GM19324 (cell line): Measurements from ENCODE around the gene HIVEP3.

Source experiments
- ATAC-seq: cut with Tn5 transposase; IDR thresholded peaks from one replicate; pipeline ENCODE4 v1.9.1; 2021; ENCODE audit warnings: mild to moderate bottlenecking, moderate library complexity; ENCODE audit not compliant: unreplicated experiment, low FRiP score

Gene HIVEP3

DNA sequence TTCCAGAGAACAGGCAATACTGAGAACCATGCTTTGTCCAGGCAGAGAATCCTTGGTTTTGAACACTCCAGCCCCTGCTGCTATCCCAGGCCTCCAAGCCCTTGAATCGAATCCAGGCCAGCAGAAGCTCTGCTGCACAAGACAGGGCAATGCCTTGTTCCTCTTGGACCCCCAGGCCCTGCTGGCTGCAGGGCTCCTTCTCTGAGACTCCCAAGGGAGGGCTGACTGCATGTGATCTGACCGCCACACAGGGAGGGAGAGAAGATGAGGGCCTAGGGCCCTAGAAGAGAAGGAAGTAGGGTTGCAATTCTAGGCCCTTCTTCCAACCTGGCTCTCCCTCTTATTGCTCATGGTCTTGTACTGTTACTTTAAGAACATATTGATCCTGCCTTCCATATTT lies 273.7 kb downstream of the HIVEP3 start:
- no peak for ATAC-seq

DNA sequence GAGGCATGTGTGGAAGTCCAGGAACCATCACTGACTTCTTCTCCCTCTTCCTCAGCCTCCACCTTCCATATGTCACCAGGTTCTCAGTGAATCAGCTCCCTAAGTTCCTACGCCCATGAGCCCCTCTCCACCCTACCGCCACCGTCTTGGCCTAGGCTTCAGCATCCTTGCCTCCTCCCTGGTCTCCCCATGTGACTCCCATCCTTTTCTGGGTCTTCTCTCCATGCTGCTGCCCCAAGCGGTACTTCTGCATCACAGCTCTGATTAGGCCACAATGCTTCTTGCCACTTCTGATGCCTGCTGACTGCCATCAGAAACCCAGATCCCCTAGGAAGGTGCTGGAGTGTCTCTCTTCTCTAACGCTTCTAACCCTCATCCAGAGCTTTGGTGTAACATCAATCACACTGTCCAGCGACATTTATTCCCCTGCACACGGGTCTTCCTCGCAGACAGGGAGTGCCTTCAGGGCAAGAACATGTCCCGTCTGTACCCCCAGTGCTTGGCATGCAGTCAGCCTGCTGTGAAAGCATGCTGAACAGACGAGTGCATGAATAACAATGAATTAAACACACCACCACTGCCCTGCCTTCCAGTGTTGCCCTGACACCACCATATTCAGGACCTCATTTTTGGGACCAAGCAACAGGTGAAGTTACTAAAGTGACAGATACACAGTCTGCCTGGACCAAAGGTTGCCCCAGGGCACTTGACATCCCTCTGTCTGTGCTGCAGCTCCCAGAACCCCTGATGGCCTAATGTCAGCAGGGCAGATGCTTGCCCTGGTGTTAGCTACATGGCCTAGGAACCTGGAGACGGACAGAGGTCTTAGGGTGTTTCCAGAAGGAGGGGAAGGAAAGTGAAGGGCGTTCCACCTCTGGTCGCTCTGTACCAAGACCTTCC lies 275.6 kb downstream of the HIVEP3 start:
- ATAC-seq: no peak

DNA sequence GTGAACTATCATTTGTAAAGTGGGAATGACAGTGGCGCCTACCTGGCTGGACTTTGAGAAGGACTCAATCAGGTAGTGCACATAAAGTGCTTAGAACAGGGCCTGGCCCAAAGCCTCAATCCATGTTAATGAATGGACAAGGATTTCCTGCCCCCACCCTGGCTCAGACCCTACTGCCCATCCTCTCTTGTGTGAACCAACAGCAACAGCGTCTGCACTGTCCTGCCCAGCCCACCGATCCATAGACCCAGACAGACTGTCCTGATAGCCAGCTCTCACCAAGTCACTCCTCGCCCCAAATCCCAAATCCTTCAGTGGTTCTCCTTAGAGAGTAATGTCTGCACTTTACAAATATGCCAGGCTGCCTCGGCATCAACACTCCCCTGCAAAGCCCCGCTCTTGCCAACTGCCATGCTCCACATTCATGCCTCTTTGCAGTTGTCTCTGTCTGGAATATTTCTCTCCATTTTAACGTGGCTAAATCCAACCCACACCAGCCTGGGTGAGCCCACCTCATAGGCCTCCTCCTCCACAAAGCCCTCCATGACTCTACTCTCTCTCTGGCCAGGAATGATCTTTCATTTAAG lies 276.7 kb downstream of the HIVEP3 start:
- no peak for ATAC-seq

DNA sequence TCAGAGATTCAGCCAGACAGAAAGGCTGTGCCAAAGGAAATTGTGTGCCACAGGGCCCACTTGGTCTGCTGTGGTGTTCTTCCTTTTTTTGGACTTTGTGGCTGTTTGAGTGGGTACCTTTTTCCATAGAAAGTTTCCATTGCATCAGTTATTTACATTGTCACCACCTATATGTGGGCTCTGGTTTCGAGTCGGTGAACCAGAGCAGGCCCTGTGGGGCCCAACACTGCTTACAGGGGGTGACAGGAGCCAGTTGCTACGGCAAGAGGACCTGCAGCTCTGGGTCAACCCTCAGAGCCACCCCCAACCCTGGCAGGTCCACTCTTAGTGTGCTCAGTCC lies 277.3 kb downstream of the HIVEP3 start:
- no peak for ATAC-seq

DNA sequence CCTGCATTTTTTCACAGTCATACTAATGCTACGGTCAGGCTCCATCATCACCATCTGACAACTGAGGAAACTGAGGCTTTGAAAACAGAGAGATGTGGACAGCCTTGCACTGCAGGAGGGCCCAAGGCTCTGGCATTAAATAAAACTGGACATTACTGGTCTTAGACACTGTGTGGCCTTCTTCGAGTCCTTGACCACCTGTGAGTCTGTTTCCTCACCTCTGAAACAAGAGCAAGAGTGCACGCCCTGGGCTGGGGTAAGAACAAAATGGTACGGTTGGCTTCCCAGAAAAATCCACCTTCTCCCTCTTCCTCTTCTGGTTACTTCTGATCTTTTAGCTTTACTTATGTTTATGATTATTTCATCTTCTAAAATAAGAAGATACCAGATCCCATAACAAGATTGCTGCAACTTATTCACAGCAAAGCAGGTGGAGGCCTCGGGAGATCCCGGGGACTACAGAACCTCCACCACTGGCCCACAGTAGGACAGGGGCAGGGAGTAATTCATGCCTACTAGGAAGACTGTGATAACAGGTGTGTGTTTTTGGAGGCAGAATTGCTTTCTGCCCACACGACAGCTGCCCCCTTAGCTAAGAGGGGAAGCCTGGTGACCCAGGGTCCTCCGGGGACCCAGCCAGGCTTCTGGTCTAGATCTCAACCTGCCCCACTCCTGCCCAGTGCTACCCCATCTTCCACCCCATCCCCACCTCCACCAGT lies 277.8 kb downstream of the HIVEP3 start:
- no peak for ATAC-seq

DNA sequence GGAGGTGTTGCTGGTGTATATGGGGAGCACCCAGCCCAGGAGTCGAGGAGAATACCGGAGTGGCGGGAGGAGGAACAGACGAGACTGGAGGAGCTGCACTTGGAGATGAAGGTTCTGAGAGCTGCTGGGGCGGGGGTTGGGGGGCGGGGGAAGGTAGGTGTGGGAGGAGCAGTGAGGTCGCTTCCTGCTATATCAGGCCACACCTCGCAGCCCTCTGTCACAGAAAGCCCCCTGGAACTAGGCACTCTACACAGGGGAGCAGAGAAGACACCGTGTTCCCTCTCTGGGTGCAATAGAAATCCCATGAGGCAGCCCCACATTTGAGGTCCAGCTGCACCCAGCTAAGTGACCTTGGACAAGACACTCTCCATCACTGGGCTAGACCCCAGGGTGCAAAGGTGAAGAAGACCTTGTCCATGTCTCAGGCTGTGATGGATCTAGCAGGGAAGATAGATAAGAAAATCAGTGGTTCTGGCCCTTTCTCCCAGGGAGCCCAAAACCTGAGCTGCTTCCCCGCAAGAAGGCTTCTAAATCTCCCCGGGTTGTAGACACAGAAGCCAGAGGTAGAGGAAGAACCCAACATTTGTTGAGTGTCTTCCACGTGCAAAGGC lies 278.5 kb downstream of the HIVEP3 start:
- ATAC-seq: no peak

DNA sequence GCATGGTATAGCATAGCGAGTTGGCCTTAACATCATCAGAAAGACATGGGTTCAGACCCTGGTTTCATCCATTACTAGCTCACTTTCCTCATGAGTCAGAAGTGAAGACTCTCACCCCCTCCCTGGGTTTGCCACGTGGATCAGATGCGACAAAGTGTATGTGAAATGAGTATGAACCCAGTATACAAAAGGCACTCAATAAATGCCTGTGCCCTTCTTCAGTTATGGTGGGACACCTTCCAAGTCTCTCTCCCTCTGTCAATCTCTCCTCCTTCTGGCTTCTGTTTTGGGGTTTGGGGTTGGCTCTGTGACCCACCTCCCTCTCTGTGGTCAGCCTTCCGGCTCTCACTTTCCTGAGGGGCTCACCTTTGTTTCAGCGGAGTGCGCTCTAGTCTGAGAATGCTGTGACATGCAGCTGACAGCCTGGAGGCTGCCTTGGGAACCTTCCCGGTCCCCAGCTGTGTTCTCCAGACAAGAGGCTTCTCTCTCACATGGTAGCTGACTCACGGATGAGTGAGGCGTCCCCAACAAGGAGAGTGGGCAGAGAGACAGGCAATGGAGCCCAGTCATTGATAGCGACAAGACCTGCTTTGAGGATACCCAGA lies 279.3 kb downstream of the HIVEP3 start:
- no peak for ATAC-seq

DNA sequence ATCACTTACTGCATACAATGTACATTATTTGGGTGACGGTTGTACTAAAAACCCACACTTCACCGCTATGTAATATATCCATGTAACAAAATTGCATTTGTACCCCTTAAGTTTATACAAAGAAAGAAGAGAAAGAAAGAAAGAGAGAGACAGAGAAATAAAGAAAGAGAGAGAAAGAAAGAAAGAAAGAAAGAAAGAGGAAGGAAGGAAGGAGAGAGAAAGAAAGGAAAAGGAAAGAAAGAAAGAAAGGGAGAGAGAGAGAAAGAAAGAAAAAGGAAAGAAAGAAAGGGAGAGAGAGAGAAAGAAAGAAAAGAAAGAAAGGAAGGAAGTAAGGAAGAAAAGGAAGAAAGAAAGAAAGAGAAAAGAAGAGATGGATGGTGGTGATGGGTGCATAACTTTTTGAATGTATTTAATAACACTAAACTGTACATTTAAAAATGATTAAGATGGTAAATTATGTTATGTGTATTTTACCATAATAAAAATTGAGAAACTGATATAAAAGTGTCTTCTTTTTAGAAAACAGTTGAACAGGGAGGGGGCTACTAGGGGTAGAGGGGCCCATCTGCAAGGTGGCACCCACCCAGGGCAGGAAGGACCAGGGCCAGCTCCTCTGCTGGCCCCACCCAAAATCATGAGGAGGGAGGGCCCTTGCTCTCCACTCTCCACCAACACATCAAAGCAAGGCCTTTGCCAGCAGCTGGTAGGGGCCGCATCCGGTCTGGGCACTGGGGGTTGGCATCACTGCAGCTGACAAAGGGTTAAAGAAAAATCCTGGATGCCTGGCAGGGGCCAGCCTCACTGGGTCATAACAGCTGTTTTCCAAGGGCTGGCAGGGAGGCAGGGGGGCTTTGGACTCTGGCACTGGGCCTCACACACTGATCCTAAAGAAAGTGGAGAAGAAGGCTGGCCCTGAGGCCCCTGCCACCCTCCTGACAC lies 280.4 kb downstream of the HIVEP3 start:
- no peak for ATAC-seq

DNA sequence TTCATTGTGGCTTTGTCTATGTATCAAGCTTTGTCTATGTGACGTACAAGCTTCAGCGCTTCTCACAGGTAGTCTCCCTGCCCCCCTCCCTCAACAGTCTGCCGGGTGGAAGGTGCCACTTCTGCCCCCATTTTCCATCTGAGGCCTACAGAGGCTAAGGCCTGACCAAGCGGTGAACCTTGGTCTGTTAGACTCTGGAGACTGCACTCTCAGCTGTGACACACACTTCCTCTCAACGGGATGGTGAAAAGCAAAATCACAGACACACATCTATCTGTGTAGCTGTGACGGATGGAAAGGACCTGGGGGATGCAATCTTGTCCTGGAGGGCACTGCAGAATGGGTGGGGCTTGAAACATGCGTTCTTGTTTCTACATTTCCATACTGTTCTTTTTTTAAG lies 281.4 kb downstream of the HIVEP3 start:
- ATAC-seq: no peak

DNA sequence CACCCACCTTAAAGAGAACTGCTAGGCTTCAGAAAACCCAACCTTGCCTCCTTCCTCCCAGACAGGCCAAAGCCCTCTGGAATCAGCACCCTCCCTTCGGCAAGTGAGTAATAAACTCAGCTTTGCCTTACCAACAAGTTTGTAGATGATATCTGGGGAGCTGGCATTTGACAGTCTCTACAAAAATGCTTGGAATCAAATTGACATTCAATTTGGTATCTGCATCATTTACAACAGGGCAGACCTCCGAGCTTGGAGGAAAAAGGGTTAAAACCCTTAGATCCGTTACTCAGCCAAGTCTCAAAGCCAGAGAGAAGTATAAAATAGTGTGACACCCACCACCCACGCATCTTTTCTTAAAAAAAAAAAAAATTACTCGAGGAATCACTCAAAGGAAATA lies 285.0 kb downstream of the HIVEP3 start:
- ATAC-seq: no peak

DNA sequence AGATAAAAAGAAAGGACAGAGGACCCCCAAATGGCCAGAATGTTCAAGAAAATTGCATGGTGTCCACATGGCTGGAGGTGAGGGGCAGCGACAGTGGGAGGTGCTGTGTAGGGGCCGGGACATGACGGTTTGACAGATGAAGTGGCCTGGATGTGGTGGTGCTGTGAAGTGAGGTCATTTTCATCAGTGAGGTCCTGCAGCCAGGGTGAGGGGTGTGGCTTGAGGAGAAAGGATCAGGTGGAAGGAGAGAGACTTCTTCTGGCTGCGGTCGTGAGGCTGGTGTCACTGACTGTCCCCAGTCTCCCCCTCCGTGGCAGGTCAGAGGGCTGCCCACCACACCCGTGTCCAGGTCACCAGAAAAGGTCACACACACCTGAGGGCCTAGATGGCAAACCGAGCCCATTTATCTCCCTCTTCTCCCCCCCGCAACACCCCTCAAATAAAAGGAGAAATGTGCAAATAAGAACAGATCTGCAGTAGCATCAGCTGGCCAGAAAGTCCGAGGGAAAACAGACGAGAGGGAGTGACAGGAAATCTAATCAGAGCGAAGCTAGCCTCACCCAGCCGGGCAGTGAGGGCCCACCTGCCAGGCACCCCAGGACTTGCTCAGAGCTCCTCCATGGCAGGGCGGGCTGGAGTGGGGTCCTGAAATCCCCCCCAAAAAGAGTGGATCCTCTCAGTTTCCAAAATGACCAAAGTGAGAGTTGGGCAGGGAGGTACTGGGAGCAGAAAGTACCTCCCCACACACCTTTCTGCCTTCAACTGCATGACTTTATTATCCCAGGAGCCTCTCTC lies 285.7 kb downstream of the HIVEP3 start:
- ATAC-seq: no peak

DNA sequence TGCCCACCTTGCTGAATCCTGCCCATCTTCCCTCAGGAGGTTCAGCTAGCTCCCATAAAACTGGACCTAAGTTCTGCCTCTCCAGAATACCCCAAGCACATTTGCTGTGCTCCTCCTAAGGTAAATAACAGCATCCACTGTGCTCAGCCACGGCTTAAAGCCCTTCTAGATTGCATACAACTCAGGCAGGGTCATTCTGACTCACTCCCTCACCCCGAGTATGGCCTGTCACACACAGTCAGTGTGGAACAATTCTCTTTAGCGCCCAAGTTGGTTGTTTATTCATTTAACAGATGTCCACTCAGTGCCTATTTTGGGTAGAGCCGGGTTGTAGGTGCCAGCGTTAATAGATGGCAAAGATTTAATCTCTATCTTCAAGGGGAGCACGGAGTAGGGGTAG lies 286.8 kb downstream of the HIVEP3 start:
- ATAC-seq: no peak

DNA sequence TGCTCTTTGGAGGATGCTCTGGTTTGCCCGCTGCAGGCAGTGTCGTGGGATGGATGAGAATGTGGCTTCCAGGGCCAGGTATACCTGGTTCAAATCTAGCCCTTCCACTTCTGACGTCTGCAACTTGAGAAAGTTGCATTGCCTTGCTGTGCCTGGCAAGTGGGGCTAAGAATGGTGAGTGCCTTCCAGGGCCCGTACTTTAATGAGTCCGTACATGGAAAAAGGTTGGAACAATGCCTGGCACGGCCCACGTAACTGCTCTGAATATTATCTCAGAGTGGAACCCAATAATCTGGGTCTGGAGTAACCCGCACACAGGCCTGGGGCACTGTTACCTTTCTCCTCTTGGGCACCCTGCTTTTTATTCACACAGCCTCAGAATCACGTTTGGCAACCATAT lies 287.6 kb downstream of the HIVEP3 start:
- ATAC-seq: no peak

DNA sequence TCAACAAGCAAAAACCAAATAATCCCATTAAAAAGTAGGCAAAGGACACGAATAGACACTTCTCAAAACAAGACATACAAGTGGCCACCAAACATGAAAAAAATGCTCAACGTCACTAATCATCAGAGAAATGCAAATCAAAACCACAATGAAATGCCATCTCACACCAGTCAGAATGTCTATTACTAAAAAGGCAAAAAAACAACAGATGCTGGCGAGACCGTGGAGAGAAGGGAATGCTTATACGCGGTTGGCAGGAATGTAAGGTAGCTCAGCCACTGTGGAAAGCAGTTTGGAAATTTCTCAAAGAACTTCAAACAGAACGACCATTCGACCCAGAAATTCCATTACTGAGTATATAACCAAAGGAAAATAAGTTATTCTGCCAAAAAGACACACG lies 289.2 kb downstream of the HIVEP3 start:
- no peak for ATAC-seq

DNA sequence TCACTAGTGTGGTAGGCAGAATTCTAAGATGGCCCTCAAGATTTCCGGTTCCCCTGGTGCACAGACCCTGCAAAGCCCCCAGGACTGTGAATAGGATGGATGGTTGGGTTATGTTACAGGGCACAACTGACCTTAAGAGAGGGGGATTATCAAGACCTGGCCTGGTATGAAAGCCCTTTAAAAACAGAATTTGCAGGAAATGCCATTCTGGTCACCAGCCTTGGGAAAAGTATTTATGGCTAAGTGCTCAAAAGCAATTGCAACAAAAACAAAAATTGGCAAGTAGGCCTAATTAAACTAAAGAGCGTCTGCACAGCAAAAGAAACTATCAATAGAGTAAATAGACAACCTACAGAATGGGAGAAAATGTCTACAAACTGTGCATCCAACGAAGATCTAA lies 289.6 kb downstream of the HIVEP3 start:
- no peak for ATAC-seq

DNA sequence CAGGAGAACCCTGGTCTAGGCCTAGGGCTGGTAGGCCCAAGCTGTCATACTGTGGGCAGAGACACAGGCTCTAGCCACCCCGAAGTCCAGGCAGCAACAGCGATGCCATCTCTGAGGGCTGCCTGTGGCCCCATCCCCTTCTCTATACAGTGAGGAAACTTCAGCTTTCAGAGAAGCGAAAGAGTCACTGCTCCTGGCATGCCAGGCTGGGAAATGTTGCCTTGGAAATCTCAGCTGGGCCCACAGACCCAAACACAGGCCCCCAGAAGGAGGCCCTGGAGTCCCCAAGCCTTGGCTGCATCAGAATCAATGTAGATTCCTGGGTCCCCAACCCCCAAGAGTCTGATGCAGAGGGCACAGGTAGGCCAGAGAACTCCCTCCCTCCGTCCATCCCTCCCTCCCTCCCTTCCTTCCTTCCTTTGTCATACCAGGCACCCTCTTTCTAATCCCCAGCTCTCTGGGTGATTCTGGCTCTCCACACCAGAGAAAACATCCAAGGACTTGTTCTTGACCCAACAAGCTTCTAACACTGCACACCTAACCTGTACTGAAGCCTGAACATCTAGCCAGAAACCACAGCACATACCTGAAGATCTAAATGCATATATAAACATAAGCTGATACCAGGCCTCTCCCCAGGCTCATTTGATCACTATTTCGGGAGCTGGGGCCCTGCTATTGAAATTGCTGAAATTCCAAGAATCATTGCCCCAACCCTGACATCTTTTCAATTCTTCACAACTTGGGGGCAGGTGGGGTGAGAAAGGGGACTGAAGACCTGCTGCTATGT lies 291.0 kb downstream of the HIVEP3 start:
- no peak for ATAC-seq

DNA sequence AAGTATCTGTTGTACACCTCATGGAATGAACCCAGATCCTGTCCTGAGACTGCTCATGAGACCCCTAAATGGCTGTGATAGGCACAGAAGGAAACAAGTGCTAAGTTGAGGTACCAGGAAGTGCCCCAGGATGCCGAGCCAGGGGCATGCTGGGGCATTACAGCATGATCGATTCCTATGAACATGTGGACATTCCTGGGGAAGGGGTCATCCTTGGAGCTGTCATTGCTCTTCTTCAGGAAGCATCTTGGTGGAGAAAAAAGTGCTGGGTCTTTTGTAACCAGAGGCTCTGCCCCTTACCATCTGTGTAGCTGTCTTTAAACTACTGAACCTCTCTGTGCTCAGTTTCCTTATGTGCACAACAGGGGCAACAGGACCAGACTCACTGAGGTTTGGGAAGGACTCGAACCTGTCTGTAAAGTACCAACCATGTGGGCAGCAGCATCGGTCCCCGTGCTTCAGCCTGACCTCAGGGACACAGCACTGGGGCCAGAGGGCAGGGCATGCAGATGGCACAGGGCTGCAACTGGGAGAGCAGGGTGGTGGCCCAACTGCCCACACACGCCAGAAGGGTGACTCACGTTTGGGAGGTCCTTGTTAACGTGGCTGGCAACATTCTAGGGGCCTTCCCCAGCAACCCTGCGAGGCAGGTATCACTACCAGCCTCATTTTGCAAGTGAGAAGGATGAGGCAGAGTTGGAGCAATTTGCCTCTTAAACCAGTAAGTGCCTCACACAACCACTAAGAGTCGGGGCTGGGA lies 291.9 kb downstream of the HIVEP3 start:
- no peak for ATAC-seq

DNA sequence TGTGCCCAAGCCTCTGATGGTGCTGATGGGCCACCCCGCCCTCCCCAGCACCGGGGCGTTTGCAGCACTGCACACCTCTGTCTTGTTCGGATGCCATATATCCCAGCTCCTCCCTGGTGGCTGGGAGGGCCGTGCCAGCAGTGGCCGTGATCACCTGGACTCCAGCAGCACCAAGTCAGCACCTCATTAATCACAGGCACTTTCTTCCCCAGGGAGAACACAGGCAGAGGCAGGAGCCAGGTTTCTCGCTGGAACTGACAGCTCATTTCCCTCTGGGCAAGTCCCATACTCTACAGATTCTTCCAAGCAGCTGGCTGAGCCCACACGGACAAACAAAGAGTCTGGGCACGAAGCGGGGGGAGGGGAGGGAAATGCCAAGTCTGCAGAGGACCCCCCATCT lies 292.6 kb downstream of the HIVEP3 start:
- ATAC-seq: no peak
